Mononuclear cell (primary cell): Measurements from ENCODE around the gene HIPK3. TPM values are rescaled to one million over a fixed set of nuclear protein-coding genes. Genes with fewer than 3 reads are reported as not detected.
"Not testable (repeated sequence)": the region's sequence is repeated elsewhere in the genome, so short reads cannot be mapped to it uniquely, and the experiment has no call there.

ENCODE experiments used
- H3K27me3 ChIP-seq: 2 replicates; pipeline ENCODE4 v1.6.0; 2011; ENCODE audit warnings: low read length, control low read depth; ENCODE audit not compliant: insufficient read depth
- H3K4me1 ChIP-seq: 2 replicates; pipeline ENCODE4 v1.5.1; 2011; ENCODE audit warnings: mild to moderate bottlenecking, low read length, control low read depth; ENCODE audit not compliant: insufficient read depth
- H3K4me3 ChIP-seq: 2 replicates; pipeline ENCODE4 v1.5.1; 2011; ENCODE audit warnings: mild to moderate bottlenecking, low read length, moderate library complexity
- H3K9me3 ChIP-seq: 2 replicates; pipeline ENCODE4 v1.5.1; 2011; ENCODE audit warnings: low read depth, mild to moderate bottlenecking, control low read depth, low read length
- total RNA-seq: library from RNA; depleted of rRNA; stranded (reverse); fragments of >200 nt; gene quantifications from one replicate; pipeline ENCODE4 v1.2.3, GENCODE V29; 2012

The HIPK3 gene
- total RNA-seq = 112 TPM

GRCh38 chr11:33257160-33257896, at the start of gene HIPK3:
Gene HIPK3, plus strand, starts transcription at chr11:33257381.
- peaks cover 35% of the 10 kb centered on the region for H3K4me1 ChIP-seq
- H3K27me3 ChIP-seq = no peaks in the 10 kb centered on the region

GRCh38 chr11:33207408-33207985, 49.7 kb upstream of the HIPK3 start:
- H3K9me3 ChIP-seq = no peaks in the 10 kb centered on the region
- H3K4me3 ChIP-seq = no peak overlapping the region
- peaks cover 37% of the 10 kb centered on the region for H3K4me1 ChIP-seq
- no peaks in the 10 kb centered on the region for H3K27me3 ChIP-seq

More at GRCh38 chr11:33257160-33257896, at the start of gene HIPK3:
- peak within 1 kb of the TSS; percentile 91 for H3K4me3 ChIP-seq
- H3K9me3 ChIP-seq = no peaks in the 10 kb centered on the region

- H3K4me3 ChIP-seq = no peak overlapping the region
- no peaks in the 10 kb centered on the region for H3K9me3 ChIP-seq
- H3K4me1 ChIP-seq = peaks cover 43% of the 10 kb centered on the region
- H3K27me3 ChIP-seq = no peaks in the 10 kb centered on the region
Observed at GRCh38 chr11:33208150-33208549, 49.0 kb upstream of the HIPK3 start.

GRCh38 chr11:33211153-33211552, 46.0 kb upstream of the HIPK3 start:
- Histone ChIP-seq H3K27me3 (no peaks in the 10 kb centered on the region), H3K9me3 (no peaks in the 10 kb centered on the region), H3K4me1 (peaks cover 61% of the 10 kb centered on the region), H3K4me3 (no peak overlapping the region)

GRCh38 chr11:33211580-33211979, 45.6 kb upstream of the HIPK3 start:
- peaks cover 61% of the 10 kb centered on the region for H3K4me1 ChIP-seq
- H3K27me3 ChIP-seq = no peaks in the 10 kb centered on the region
- H3K4me3 ChIP-seq = no peak overlapping the region
- no peaks in the 10 kb centered on the region for H3K9me3 ChIP-seq

- no peaks in the 10 kb centered on the region for H3K27me3 ChIP-seq
- H3K9me3 ChIP-seq = no peaks in the 10 kb centered on the region
- H3K4me3 ChIP-seq = no peak overlapping the region
- H3K4me1 ChIP-seq = peaks cover 43% of the 10 kb centered on the region
Observed at GRCh38 chr11:33214187-33214586, 43.0 kb upstream of the HIPK3 start.

GRCh38 chr11:33214767-33215166, 42.4 kb upstream of the HIPK3 start:
- Histone ChIP-seq H3K4me1 (peaks cover 43% of the 10 kb centered on the region), H3K27me3 (no peaks in the 10 kb centered on the region)

GRCh38 chr11:33216676-33217075, 40.5 kb upstream of the HIPK3 start:
- H3K9me3 ChIP-seq, H3K27me3 ChIP-seq, H3K4me3 ChIP-seq: not testable (repeated sequence)
- H3K4me1 ChIP-seq = peaks cover 33% of the 10 kb centered on the region

More at GRCh38 chr11:33214767-33215166, 42.4 kb upstream of the HIPK3 start:
- no peaks in the 10 kb centered on the region for H3K9me3 ChIP-seq
- H3K4me3 ChIP-seq = no peak overlapping the region

GRCh38 chr11:33222052-33222750, 35.0 kb upstream of the HIPK3 start:
- Histone ChIP-seq H3K27me3 (no peaks in the 10 kb centered on the region), H3K9me3 (no peaks in the 10 kb centered on the region), H3K4me3 (no peak overlapping the region), H3K4me1 (peaks cover 16% of the 10 kb centered on the region)

GRCh38 chr11:33225371-33225770, 31.8 kb upstream of the HIPK3 start:
- H3K9me3 ChIP-seq = no peaks in the 10 kb centered on the region
- H3K27me3 ChIP-seq = no peaks in the 10 kb centered on the region

GRCh38 chr11:33227578-33228261, 29.5 kb upstream of the HIPK3 start:
- Histone ChIP-seq H3K4me3 (no peak overlapping the region), H3K27me3 (no peaks in the 10 kb centered on the region), H3K4me1 (peaks cover 23% of the 10 kb centered on the region), H3K9me3 (no peaks in the 10 kb centered on the region)

More at GRCh38 chr11:33225371-33225770, 31.8 kb upstream of the HIPK3 start:
- Histone ChIP-seq H3K4me1 (peaks cover 30% of the 10 kb centered on the region), H3K4me3 (no peak overlapping the region)

GRCh38 chr11:33234397-33235190, 22.6 kb upstream of the HIPK3 start:
- peaks cover 7% of the 10 kb centered on the region for H3K4me1 ChIP-seq
- no peak overlapping the region for H3K4me3 ChIP-seq
- no peaks in the 10 kb centered on the region for H3K9me3 ChIP-seq
- no peaks in the 10 kb centered on the region for H3K27me3 ChIP-seq

- H3K9me3 ChIP-seq = no peaks in the 10 kb centered on the region
- no peaks in the 10 kb centered on the region for H3K27me3 ChIP-seq
- H3K4me3 ChIP-seq = no peak overlapping the region
- peaks cover 7% of the 10 kb centered on the region for H3K4me1 ChIP-seq
Observed at GRCh38 chr11:33237039-33237597, 20.1 kb upstream of the HIPK3 start.

- Histone ChIP-seq H3K27me3 (no peaks in the 10 kb centered on the region), H3K9me3 (no peaks in the 10 kb centered on the region), H3K4me3 (no peak overlapping the region), H3K4me1 (no peaks in the 10 kb centered on the region)
Observed at GRCh38 chr11:33242575-33242974, 14.6 kb upstream of the HIPK3 start.
